Fibroblast of skin of scalp (primary cell): Measurements from ENCODE around the gene FNDC3B.

Experiments used
- DNase-seq: peaks from one replicate; pipeline ENCODE4 v3.0.0-alpha.2; 2013

Gene FNDC3B

DNA sequence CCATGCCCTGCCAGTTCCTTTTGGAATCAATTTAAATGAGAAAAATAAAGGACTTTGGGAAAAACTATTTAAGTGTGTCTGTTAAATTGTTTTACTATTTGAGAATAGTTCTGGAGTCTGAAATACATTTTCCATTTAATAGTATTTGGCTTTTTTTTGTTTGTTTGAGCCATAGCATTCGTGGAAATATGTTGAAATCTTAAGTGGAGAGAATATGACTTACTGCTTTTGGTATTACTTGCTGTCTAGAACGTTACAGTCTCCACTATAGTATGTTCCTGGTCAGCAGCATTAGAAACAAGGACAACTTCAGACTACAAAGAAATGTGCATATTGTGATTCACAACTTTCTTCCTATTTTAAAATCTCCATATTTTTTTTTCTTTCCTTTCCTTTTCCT, 229.5 kb downstream of the FNDC3B start:
- DNase-seq: peak; percentile 54

DNA sequence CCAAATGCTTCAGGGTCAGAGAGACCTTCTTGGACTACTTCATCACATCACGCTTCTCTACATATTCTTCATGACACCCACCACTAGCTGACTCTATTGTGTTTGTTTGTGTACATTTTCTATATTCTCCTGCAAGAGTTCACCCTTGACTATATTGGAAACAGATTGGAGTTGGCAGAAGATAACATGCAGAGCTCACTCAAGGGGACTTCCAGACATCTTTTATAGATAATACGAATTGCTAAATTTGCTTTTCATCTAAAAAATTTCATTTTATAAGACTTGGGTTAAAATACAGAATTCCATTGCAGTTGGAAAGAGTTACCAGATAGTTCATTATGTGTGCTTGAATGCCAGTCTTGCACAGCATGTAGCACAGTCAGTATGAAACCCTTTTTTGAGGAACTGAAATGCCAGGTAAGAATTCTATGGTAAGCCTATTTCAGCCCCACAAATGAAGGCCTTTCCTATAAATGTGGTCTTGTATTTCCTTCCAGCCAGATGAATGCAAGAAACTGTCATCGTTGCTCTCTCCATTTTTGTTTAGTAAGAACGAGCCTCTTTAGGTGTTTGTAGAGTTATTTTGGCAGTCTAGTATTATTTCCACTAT, 231.3 kb downstream of the FNDC3B start:
- no peak for DNase-seq

DNA sequence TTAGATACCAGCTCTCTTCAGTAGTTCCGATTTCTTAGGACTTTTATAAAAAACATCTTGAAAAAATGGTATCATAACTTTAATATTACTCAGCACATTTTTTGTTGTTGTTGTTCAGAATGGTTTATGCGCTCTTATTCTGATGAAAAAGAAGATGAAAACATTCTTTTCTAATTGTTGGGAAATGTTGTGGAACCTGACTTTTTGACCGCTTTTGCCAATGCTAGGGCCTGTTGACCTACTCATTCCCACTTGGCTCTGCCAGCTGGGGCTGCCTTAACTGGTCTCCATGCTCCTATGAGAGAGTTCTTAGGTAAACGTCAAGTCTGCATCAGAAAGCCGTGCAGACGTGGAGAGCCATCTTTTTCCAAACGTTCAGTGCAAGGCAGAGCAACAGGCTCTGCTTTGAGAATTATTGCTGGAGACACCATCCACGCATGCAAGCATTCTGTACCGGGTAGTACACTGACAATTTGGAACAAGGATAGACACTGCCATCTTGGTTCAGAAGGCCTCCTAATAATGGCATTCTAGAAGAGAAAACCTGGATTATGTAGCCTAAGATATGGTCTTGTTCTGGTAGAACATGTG, 232.1 kb downstream of the FNDC3B start:
- no peak for DNase-seq

DNA sequence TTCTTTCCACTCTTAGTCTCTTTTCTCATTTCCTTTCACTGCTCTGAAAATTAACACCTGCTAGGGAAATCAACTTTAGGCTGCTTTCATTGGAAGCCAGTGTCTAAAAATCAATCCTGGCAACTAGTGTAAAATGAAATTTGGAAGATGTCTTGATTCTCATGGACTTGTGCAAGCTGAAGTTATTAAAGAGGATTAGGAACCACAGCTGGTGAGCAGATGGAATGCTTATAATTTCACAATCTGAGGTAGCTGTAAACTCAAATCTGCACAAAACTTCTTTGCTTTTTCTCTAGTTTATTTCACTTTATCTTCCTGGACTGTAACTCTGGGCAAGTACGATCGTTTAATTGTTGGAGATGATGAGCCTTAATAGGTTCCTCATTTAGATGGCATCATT, 233.3 kb downstream of the FNDC3B start:
- DNase-seq: peak; percentile 32

DNA sequence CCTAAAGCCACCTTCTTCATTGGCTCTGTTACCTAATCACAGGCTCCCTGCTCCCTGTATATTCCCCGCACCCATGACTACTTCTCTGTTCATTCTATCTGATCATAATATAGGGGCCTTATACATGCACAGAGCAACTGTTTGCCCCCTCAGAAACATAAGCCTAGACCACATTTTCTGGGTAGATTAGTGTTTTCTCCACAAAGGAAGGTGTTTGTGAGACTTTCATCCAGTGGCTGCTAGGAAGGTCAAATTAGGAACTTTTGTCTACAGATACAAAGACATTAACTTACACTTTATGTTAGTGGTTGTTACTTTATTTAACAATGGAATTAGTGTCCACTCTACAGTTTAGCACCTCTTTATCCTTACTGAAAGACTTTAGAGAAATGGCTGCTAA, 234.0 kb downstream of the FNDC3B start:
- DNase-seq: no peak

DNA sequence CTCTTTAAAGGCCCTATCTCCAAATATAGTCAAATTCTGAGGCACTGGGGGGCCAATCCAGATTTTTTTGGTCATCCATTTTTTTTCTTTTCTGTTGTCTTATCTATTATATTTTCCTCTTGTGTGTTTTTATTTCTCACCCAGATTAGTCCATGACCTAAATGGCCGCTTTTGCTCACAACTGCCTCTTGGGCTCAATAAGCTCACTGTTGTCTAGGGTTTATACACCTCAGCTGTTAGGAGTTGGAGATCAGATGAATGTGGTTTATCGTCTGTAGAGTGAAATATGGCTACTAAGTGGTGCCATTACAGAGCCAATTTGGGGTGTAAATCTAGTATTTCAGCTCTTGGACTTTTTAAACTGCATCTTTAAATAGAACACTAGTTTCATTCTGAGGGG, 235.5 kb downstream of the FNDC3B start:
- no peak for DNase-seq

DNA sequence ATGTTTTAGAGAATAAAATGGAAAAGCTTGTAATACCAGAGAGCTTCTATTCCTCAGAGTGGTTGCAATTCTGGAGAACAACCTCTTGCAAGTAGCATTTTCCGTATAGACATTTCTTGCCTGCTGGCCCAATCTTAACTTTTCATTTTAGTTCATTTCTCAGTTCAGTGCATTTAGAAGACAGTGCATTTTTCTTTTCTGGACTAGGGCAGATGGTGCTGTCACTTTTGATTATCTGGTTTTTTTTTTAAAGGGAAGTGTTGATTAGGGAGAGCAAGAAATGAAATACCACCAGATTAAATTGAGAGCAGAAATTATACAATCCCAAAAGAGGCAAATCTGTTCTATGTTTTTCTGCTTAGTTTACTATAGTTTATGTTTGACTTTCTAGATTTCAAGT, 236.2 kb downstream of the FNDC3B start:
- DNase-seq: no peak

DNA sequence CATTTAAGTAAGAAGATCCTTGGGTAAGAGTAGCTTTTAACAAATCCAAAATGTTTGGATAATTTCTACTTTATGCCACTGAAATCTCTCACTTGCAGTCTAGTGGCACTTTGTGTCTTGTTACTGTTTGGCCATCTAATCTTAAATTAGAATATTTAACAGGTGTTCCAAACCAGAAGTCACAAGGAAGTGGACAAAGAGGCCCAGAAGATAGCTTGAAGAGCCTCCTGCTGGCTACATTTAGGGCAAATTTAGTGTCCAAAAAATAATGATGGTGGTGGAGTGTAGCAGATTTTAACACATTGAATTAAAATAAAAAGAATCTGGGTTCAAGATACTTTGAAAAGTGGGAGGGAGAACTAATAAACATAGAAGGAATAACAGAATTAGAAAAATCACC, 236.7 kb downstream of the FNDC3B start:
- no peak for DNase-seq

DNA sequence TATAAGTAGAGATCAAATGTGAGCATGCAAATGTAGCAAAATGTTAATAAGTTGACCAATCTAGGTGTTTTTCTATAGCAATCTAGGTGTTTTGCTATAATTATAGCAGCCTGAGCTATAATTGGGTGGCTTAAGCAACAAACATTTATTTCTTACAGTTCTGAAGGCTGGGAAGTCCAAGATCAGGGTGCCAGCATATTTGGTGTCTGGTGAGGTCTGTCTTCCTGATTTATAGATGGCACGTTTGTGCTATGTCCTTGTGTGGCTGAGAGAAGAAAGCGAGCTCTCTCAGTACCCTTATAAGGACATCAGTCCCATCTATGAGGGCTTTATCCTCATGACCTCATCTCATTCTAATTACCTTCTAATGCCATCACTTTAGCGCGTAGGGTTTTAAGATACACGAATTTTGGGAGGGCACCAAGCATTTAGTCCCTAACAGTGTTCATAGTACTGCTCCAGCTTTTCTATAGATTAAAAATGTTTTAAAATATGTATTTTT, 237.8 kb downstream of the FNDC3B start:
- DNase-seq: no peak

DNA sequence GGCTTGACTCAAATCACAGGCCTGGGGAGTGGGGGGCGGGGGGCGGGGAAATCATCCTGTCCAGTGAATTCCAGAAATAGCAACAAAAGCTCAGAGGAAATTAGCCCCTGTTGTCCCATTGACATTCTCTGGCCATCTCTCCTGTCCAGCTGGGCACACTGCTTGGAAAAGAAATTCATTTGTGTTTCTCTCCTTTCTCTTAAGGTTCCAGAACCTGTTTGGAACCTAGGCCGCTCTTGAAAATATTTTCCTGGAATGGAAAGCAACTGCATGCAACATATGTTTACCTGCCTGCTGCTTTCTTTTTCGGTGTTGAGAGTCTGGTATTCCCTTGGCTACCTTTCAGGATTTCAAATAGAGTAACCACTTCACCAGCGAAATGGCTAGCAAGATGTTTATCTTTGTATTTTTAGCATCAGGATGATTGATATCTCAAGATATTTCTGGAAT, 239.8 kb downstream of the FNDC3B start:
- peak; percentile 24 for DNase-seq

DNA sequence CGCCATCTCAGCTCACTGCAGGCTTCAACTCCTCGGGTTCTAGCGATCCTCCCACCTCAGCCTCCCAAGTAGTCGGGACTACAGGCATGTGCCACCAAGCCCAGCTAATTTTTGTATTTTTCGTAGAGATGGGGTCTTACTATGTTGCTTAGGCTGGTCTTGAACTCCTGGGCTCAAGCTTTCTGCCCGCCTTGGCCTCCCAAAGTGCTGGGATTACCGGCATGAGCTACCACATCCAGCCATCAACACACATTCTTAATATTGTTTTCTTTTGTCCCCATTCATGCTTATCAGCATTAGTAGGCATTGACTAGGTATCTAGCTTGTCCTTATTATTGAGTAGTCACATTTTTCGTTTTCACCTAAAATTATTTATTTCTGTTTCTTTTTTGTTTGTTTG, 240.6 kb downstream of the FNDC3B start:
- no peak for DNase-seq

DNA sequence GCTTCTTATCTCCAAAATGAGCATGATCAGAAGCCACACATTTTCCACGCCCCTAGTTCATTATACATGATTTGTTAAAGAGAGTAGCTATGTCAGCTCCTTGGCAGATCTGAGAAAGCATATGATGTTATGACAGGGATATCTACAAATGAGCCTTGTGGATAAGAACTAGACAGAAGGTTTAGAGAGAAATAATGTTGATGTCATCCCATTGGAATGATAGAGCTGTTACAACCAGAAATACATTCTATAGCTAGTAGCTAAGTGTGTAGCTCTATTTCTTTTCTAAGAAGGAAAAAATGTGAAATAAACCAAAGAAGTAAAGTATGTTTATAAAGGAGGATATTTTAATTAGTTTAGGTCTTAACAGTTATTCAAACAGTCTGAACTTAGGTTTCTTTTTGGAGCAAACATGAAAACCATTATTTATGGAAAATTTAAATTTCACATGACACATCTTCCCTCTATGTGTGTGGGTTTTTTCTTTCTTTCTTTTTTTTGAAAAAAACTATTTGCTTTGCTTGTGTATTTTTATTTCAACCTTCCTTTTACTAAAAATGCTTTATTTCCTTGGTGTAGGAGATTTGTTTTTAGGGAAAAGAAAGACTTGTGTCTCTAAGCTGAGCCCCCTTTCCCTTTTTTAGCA, 241.2 kb downstream of the FNDC3B start:
- peak; percentile 92 for DNase-seq

DNA sequence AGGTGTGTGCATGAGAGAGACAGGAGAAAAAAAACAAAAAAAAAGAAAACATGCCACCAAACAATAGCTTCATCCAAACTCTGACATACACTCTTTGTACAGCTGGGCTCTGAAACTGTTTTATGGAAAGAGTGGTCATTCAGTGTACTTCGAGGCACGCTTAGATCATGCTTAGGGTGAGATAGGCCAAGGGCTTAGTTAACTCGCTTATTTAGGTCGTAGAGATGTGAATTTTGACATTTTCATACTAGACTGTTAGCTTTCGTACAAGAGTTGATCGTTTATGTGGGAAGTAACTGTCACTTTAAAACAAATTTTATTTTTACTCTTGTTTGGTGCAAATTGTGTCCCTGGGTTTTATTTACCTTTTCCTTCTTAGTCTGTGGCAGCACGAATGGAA, 242.5 kb downstream of the FNDC3B start:
- DNase-seq: no peak

DNA sequence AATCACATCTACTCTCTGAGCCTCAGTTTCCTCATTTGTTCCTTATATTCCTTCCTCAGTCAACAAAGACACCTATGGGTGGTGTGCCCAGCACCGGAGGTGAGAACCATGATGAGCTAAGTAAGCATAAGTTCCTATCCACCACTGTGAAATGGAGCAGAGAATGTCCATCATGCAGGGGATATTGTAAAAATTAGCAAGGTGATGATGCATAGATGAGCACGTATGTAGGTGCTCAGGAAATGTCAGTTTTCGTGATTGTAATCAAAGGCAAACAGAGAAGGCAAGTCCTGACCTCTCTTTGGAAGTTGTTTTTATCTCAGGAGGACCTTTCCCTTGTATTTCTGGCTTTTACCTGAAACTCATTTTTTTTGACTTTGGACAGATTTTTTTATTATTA, 243.5 kb downstream of the FNDC3B start:
- no peak for DNase-seq

DNA sequence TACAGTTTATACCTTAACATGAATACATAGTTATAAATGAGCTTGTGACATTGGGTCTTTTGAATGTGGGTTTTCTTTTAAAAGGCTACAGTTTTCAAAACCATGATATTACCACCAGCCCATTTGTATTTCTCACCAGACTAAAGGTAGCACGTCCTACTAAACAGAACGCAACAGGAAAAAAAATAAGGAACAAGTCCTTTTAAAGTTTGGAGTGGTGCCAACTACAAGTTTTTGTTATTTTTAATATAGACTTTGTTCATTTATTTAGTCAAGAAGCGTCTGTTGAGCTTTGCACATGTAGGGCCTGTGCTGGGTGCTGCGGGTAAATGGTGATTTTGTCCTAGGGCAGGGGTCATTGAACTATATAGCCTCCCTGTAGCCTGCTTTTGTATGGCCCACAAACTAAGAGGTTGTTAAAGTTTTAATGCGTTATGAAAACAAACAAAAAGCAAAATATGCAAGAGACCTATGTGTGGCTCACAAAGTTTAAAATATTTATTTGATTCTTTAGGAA, 244.5 kb downstream of the FNDC3B start:
- no peak for DNase-seq

DNA sequence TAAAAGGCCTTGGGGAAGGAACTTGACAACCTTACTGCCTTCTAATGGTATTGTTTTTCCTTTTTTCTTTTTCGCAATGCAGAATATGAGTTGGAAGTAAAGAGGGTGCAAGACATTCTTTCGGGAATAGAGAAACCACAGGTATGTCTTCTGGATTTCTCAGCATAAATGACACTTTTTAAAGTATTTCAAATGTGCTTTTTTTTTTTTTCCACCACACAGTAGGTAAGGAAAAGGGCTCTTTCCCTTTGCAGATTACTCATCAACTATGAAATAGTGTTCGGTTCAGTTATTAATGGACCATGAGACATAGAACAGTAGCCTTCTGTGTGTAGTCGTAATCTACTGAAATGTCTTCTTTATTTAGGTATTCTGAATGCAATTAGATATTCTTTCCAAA, 246.5 kb downstream of the FNDC3B start:
- peak; percentile 81 for DNase-seq

DNA sequence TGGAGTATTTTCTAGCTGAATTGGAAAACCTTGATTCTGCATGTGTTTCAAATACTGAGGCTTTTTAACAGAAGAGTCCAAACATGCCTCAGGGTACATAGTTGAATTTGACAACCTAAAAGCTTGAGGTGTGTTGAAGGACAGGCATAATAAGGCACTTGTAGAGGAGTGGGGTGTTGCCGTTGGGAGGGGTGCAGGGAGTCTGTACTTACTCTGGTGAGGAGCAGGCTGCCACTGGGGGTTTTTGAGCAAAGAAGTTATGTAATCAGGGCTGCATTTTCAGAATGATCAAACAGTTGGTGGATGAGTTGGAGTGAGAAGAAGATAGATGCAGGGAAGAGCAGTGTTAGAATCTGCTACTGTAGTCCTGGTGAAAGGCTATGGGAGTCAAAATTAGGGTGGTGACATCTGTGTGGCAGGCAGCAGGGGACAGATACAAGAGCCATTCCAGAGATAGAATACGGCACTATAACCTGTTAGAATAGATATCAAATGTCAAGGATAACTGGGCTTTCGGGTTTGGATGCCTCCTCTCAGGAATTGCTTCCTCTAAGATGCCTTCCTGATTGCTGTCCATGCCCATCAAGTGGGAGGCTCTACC, 247.3 kb downstream of the FNDC3B start:
- DNase-seq: no peak

DNA sequence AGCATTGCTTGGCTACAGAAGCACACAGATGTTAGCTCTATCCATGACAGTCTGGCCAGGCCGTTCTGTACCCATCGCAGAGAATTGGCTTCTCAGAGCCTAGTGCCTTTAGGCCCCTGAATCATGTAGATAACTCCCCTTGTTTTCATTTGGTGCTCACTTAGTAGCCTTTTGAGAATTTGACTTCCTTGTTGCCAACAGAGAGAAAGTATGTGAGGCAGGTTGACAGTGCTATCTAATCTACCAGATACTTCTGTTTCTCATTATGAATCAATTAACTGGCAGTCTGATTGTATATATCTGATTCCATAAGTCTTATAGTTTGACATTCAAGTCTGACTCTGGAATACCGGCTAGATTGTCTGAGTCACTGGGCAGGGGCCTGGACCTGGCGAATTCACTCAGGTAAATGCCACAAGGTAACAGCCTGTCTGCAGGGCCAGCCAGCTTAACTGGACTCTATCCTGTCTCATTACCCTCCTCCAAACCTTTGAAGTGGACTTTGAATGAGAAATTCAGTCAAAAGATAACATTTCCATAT, 248.6 kb downstream of the FNDC3B start:
- no peak for DNase-seq

DNA sequence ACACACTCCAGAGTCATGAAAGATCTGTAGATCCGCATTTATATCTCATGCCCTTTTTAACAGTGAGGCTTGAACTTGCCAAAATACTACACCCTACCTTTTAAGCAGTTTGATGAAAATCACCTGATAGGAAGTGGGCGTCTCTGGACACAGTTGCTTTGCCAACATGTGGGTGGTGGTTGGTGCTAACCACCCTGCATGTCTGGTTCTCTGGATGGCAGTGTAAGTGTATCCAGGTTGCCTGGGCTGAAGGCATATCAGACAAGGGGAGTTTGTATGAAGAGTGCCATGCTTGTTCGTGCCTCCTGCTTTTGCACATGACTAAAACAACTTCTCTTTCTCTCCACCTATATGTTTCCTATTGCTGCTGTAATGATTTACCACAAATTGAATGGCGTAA, 249.3 kb downstream of the FNDC3B start:
- DNase-seq: no peak

DNA sequence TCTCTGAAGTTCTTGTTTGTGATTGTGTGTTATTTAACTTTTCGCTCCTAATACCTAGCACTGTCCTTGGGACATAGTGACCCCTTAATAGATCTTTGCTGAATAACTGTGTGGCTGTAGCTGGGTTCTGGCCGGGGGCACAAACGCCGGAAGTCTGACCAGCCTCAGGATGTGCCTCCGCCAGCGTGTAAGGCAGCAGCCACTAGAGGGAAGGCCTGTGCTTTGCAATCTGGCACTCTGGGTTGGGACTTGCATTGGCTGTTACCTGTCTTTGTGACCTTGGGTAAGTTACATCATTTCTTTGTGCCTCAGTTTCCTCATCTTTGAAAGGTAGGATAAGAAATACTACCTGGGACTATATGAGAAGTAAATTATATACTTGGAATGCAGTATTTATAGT, 250.2 kb downstream of the FNDC3B start:
- DNase-seq: no peak

DNA sequence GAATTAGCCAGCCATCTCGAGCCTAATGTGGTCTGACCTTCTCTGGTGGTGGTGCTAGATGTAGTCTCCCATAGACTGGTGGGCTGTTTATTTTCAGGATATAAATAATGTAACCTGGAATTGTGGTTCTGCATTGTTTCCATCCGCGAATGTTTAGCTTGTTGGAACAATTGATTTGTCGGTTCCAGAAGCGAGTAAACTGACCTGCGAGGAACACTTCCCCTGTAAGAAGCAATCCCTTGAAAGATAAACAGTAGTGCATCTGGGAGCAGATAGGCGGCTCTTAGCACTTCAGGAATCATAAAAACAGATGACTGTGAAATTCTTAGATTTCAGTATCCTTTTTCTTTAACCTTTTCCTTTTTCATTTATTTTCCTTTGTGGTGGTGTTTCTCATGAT, 251.1 kb downstream of the FNDC3B start:
- DNase-seq: no peak

DNA sequence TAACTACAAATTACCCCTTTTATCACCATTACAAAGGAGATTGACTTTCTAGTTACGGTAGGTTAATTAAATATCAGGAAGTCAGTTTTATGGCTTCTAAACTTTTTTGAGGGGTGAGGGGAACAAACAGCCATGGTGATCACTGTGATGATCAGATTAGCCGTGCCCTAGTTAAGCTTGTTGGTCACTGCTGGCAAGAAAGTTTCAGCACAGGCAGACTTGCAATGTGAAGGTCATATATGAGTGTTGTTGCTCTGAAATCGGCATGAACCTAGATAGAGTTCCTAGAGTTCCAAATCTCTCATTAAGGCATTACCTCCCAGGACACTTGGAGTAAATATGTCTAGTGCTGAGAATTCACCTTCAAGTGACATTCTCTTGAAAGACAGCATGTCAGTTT, 252.3 kb downstream of the FNDC3B start:
- no peak for DNase-seq

DNA sequence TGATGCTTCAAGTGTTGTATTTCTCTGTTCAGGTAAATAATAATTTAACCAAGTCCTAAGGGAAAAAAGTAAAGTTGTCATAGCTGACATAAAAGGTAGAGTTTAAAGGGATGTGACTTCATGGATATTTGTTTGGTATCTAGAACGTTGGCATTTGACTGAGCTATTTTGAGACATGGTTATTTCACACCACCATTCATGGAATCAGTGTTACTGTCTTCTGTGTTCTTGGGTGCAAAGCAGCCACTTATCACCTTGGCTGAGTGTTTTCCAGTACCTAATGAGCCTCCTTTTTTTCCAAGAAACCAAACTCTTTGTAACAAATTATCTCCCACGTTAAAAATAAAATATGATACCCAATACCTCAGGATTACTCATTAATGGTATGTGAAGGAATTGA, 253.0 kb downstream of the FNDC3B start:
- DNase-seq: no peak
